ENCODE data around the gene S100A13.

The S100A13 gene

GRCh38 chr1:153572569-153573015 lies 54.7 kb downstream of the S100A13 start:
- peak in 52 of 56 donors; percentile 11 to 89 (median 66) for DNase-seq

- no peak for DNase-seq
These were observed 55.6 kb downstream of the S100A13 start for GRCh38 chr1:153571706-153572105.

GRCh38 chr1:153570874-153571273 lies 56.4 kb downstream of the S100A13 start:
- DNase-seq = no peak

- DNase-seq = no peak
These were observed 57.8 kb downstream of the S100A13 start for GRCh38 chr1:153569465-153569864.
